Ramos (cell line): ENCODE results near the gene BAG3.

Experiments used
- in situ Hi-C: fragments of 300-500 bp; cut with MboI; formaldehyde crosslinking; loops from one replicate; pipeline ENCODE4 v1.14.3; 2022; ENCODE audit warnings: low sequenced_read_pairs; ENCODE audit not compliant: unreplicated experiment

Gene BAG3

DNA sequence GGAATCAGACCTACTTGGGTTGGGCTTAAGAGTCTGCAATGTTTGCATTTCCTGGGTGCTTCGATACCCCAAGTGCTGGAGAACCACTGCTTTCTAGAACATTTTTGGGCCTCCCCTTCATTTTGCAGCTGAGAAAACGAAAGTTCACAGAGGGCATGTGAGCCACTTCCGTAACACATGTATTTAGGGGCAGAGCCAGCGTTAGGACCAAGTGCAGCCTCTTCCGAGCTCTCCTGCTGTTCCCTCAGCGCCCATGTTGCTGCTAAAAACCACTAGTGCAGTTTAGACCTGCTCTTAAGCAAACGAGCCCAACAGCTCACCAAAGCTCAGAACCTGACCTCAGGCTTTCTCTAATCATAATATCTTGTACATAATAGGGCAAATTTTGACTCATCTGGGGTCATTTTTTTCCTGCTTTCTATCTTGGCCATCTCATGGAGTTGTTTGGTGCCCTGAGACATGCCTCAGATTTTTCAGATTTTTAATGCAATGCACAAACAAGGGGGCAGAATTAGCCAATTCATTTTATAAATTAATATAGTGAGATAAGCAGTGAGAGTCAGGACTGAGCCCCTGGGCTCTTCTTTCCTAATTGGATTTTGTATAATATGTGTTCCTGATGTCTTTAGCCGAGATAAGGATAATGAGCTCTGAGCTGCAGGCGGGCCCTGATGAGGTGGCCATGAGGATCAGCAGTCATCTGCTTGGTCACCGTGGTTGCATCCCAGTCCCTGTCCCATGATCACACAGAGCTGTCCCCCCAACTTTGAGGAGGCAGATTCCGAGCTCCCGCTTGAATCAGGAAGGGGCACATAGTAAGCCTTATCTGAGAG, 12.9 kb downstream of the BAG3 start:
- in situ Hi-C loops: no loop called here

- in situ Hi-C loops: no loop called here
Observed at GRCh38 chr10:119665901-119666708, 14.9 kb downstream of the BAG3 start.

- in situ Hi-C loops: no loop called here
Observed at GRCh38 chr10:119666709-119667004, 15.5 kb downstream of the BAG3 start.

DNA sequence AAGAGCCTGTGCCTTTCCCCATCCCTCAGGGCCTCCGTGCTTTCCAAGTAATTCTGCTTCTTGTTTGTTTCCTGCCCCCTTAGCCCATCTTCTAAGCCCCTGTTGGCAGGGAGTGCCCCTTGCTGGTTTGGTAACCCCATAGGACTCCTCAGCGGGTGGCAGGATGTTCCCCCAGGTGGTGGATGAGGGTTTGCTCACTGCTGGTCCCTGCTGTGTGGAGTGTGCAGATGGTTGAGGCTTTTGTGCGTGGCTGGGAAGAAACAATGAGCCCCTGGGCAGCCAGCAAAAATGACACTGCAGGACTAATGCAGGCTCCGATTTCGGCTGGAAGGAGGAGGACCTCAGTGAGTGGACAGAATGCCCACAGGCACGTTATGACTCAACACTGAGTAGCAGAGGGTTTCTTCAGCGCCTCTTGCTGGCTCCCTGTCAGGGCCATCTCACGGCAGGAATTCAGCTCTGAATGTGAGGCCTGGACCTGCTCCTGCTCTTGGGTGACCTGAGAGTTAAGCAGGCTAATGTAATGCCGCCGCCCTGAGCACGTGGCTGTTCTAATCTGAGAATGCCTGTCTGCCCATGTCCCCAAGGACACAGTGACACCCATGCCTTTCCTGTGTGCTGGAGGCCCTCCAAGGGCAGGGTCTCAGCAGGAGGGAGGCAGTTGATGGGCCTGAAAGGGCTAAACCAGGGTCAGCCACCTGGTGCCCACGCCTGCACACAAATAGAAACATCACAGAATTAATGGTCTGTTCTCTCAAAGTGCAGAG, 16.6 kb downstream of the BAG3 start:
- in situ Hi-C loops: no loop called here

GRCh38 chr10:119668461-119668860, 17.3 kb downstream of the BAG3 start:
- in situ Hi-C loops: no loop called here

- in situ Hi-C loops: no loop called here
Observed at GRCh38 chr10:119669331-119669730, 18.2 kb downstream of the BAG3 start.

- in situ Hi-C loops: no loop called here
Observed at GRCh38 chr10:119669975-119670640, 18.9 kb downstream of the BAG3 start.

- in situ Hi-C loops: no loop called here
Observed at GRCh38 chr10:119670717-119671116, 19.5 kb downstream of the BAG3 start.

DNA sequence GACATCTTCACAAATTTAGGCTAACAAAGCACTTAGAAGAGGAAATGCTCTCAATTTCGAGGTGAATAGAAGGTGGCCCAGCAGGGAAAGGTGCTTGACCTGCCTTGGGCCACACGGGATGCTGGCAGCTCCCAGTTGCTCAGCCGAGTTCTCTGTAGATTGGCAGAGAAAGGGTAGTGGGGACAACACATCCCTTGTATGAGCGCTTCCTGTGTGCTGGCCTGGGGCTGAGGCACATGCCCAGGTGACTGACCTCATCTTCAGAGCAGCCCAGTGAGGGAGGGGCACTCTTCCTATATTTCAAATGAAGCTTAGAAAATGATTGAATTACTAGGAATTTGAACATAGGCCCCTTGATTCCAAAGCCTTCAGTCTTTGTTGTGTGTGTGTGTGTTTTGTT, 20.2 kb downstream of the BAG3 start:
- in situ Hi-C loops: no loop called here

GRCh38 chr10:119672291-119672690, 21.1 kb downstream of the BAG3 start:
- in situ Hi-C loops: no loop called here

DNA sequence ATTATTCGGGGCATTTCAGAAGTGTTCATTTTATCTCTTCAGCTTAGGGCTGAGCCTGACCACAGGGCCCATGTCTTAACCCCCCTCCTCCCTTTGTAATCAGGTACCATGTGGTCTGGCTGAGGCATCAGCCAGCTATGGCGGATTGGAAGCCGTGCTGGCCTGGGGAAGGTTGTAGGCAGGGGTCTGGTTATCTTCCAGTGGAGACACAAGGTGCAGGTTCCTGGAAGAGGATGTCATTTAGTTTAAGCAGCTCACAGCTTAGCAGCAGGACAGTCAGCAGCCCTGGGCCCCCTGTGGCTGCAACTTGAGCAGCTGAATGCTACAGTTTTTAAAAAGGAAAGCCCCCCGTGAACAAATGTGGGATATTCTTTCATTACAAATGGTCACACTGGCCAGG, 22.1 kb downstream of the BAG3 start:
- in situ Hi-C loops: no loop called here

GRCh38 chr10:119675483-119676170, 24.4 kb downstream of the BAG3 start:
- in situ Hi-C loops: loop anchor here (25.0 kb wide), 1 partner anchor 662 kb away; no protein-coding TSS in a partner anchor

DNA sequence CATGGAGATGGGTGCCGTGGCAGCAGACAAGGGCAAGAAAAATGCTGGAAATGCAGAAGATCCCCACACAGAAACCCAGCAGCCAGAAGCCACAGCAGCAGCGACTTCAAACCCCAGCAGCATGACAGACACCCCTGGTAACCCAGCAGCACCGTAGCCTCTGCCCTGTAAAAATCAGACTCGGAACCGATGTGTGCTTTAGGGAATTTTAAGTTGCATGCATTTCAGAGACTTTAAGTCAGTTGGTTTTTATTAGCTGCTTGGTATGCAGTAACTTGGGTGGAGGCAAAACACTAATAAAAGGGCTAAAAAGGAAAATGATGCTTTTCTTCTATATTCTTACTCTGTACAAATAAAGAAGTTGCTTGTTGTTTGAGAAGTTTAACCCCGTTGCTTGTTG, 25.9 kb downstream of the BAG3 start:
- in situ Hi-C loops: loop anchor here (25.0 kb wide), 1 partner anchor 660 kb away; no protein-coding TSS in a partner anchor

DNA sequence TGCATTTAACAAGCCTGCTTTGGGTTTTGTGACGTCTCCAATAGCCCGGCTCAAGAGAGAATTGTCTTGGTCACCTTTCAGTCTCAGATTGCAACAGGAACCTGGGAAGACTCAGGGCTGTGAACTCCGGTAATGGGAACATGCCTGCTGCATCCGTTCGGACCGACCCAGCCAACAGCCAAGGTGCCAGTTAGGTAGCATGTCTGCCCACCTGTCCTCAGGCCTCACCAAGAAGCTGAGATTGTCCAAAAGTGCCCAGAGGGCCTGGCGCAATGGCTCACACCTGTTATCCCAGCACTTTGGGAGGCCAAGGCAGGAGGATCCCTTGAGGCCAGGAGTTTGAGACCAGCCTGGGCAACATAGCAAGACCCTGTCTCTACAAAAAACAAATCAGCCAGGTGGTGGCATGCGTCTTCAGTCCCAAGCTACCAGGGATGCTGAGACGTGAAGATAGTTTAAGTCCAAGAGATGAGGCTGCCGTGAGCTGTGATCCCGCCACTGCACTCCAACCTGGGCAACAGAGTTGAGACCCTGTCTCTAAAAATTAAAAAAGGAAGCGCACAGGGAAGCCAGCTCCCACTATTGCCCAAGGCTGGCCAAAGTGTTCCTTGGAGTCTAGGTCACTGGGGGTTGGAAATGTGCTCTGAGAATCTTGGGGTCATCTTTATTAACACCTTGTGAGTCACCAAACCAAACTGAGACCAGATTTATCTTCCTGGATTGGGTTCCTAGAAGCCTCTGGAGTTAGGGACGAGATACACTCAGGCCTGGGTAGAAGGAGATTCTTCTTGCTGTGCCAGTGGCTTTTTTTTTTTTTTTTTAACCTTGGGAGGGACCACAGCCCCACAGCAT, 26.9 kb downstream of the BAG3 start:
- in situ Hi-C loops: loop anchor here (25.0 kb wide), 1 partner anchor 659 kb away; no protein-coding TSS in a partner anchor

DNA sequence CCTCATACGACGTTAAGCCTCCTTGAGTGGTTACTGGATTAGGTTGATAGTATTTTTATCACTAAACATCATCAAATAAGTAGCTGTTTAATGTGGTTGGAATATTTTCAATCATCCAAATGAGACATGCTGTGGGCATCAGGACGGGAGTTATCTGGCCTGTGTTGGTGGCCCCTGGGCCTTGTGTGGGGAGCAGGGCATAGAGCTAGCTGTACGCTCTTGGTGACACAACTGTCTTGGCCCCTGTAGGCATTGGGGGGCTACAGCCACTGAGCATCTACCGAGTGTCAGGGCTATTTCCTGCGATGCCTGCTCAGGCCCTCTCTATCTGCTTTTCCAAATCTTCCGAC, 28.3 kb downstream of the BAG3 start:
- in situ Hi-C loops: loop anchor here (25.0 kb wide), 1 partner anchor 658 kb away; no protein-coding TSS in a partner anchor

DNA sequence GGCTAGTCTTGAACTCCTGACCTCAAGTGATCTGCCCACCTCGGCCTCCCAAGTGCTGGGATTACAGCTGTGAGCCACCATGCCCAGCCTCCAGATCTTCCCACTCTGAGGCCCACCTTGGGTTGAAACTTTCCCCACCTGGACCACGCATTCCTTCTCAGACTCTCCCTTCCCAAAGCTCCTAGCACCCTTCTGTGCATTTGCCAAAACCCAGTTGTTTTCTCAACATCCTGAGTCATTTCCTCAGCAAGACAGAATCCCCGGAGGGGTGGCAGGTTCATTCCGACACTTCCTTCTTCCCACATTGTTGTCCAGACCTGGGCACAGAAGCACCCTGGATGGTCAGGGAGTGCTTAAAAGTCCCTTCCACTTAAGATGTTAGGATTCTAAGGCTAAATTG, 28.9 kb downstream of the BAG3 start:
- in situ Hi-C loops: loop anchor here (25.0 kb wide), 1 partner anchor 657 kb away; no protein-coding TSS in a partner anchor

DNA sequence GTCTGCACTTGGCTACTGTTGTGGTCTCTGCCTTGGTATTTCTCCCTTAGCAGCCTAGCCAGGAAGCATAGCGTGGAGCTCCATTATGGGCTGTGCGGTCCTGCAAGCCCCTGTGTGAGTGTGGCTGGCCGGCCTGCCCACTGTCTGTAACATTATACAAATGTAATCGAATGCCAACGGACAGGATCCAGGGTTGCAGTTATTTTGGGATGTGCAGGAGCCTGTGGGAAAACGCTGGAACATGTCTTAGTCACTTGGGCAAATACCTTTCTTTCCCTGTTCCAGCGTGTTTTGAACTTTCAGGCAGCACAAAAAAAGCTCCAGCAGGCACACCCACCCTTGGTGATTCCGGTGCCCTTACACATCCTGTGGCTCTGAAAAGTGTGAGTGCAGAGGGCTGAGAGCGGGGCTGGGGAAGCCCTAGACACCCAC, 29.5 kb downstream of the BAG3 start:
- in situ Hi-C loops: loop anchor here (25.0 kb wide), 1 partner anchor 657 kb away; no protein-coding TSS in a partner anchor

- in situ Hi-C loops: loop anchor here (25.0 kb wide), 1 partner anchor 651 kb away; no protein-coding TSS in a partner anchor
Observed at GRCh38 chr10:119686465-119687191, 35.4 kb downstream of the BAG3 start.
